Mesothelial cell of epicardium (in vitro differentiated cells): ENCODE data around the gene ZNF480. TPM values are rescaled to one million over a fixed set of nuclear protein-coding genes. Genes with fewer than 3 reads are reported as not detected.

Experiments used
- DNase-seq, 2 experiments: peaks; one replicate each; pipeline ENCODE4 v3.0.0; 2021; ENCODE audit warnings: low spot score in 2 of 2; ENCODE audit not compliant: unreplicated experiment in 2 of 2
- H3K27ac Mint-ChIP-seq: 2 replicates; pipeline ENCODE4 v1.8.0; 2021; ENCODE audit warnings: mixed read lengths
- H3K27me3 Mint-ChIP-seq: 2 replicates; pipeline ENCODE4 v1.8.0; 2021; ENCODE audit warnings: low read depth, mixed read lengths
- H3K36me3 Mint-ChIP-seq: 2 replicates; pipeline ENCODE4 v1.8.0; 2021; ENCODE audit warnings: mixed read lengths
- H3K4me1 Mint-ChIP-seq: 2 replicates; pipeline ENCODE4 v1.8.0; 2021; ENCODE audit warnings: mixed read lengths
- H3K4me3 Mint-ChIP-seq: 2 replicates; pipeline ENCODE4 v1.8.0; 2021; ENCODE audit warnings: mild to moderate bottlenecking, moderate library complexity, mixed read lengths
- H3K9me3 Mint-ChIP-seq: 2 replicates; pipeline ENCODE4 v1.8.0; 2021; ENCODE audit warnings: mixed read lengths
- CTCF ChIP-seq: fragments of 200-600 bp; sonication (generic); IDR thresholded peaks from one replicate; pipeline ENCODE4 v1.5.0; 2021; ENCODE audit warnings: antibody characterized with exemption; ENCODE audit not compliant: unreplicated experiment
- microRNA-seq: library from miRNA; unstranded; fragments of <30 nt; microRNA quantifications from one replicate; pipeline ENCODE4 v1.2.0, GENCODE V29; 2021; ENCODE audit warnings: inconsistent platforms, mixed read lengths
- total RNA-seq: library from RNA; stranded (reverse); gene quantifications from 3 replicates; pipeline ENCODE4 v1.2.1, GENCODE V29; 2021

ZNF480 gene
- total RNA-seq, 1 donor from 2014 or later = 18.0 TPM

DNA sequence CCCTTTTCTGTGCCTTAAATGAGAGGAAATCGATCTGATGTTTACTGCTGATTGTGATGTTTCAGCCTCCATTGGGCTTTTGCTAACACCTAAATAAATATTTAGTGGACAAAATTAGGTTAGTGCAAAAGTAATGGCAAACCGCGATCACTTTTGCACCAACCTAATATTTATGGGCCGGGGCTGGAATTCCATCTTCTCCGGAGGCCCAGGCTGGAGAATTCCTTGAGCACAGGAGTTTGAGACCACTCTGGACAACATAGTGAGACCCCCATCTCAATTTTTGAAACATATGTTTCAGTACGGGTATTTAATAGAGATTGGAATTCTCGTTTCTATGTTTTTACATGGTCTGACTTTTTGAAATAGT lies 73.4 kb downstream of the ZNF480 start:
- no peak overlapping the region for H3K4me3 Mint-ChIP-seq
- no peak for DNase-seq
- TF ChIP-seq CTCF = no peak
- H3K36me3 Mint-ChIP-seq = peaks cover 61% of the 10 kb centered on the region
- H3K27ac Mint-ChIP-seq = no peak overlapping the region
- H3K27me3 Mint-ChIP-seq = no peaks in the 10 kb centered on the region
- peaks cover 68% of the 10 kb centered on the region for H3K9me3 Mint-ChIP-seq
- H3K4me1 Mint-ChIP-seq = no peaks in the 10 kb centered on the region

Small RNA genes within 50 kb of the gene (microRNA-seq; reads per million reads assigned to microRNA genes)
- 3.2 reads per million, percentile 6 among the genes with 10 or more reads in this experiment for gene MIR643

Other genes with a start within 250 kb of the ZNF480 start
- 23.3 to 25.9 TPM (median 23.7 TPM) in 3 replicates for gene ZNF432, start 248.3 kb upstream of the ZNF480 start, total RNA-seq
- 36.4 to 40.5 TPM (median 37.9 TPM) in 3 replicates for gene ZNF841, start 201.4 kb upstream of the ZNF480 start, total RNA-seq
- 19.1 to 21.7 TPM (median 19.8 TPM) in 3 replicates for gene ZNF616, start 157.2 kb upstream of the ZNF480 start, total RNA-seq
- 17.4 to 21.2 TPM (median 19.1 TPM) in 3 replicates for gene ZNF836, start 125.5 kb upstream of the ZNF480 start, total RNA-seq
- gene PPP2R1A, start 107.1 kb upstream of the ZNF480 start, total RNA-seq = 308 to 331 TPM (median 314 TPM) in 3 replicates
- gene ZNF766, start 27.6 kb upstream of the ZNF480 start, total RNA-seq = 26.2 to 28.8 TPM (median 26.9 TPM) in 3 replicates
- gene ZNF610, start 39.1 kb downstream of the ZNF480 start, total RNA-seq = 14.2 to 16.0 TPM (median 14.2 TPM) in 3 replicates
- gene ZNF880, start 72.8 kb downstream of the ZNF480 start, total RNA-seq = 17.4 to 18.7 TPM (median 18.7 TPM) in 3 replicates
- 10.8 to 12.7 TPM (median 11.8 TPM) in 3 replicates for gene ZNF528, start 100.7 kb downstream of the ZNF480 start, total RNA-seq
- not detected in 3 replicates for gene ZNF534, start 132.0 kb downstream of the ZNF480 start, total RNA-seq
- 0.34 to 0.69 TPM (median 0.56 TPM) in 3 replicates for gene ZNF578, start 156.4 kb downstream of the ZNF480 start, total RNA-seq
- 35.8 to 37.5 TPM (median 36.7 TPM) in 3 replicates for gene ZNF808, start 230.5 kb downstream of the ZNF480 start, total RNA-seq